Pancreas (tissue), 10 donors: ENCODE measurements around the gene ZFYVE26. TPM values are rescaled to one million over a fixed set of nuclear protein-coding genes. Genes with fewer than 3 reads are reported as not detected.

Experiments used
- ATAC-seq, 4 donors: fragments of 200-7000 bp; cut with Tn5 transposase; one replicate each; pipeline versions ENCODE4 v1.8.0 to v1.9.1; 2020; ENCODE audit warnings: mild to moderate bottlenecking in 4 of 4, moderate library complexity in 4 of 4
- DNase-seq, 6 donors: peaks; one replicate each; pipeline ENCODE4 v3.0.0-alpha.2; 2020
- FAIRE-seq: peaks from 2 replicates; lab custom pipeline; 2012; peaks lifted over from hg19 to GRCh38; lab: Jason Lieb, UNC
- H3K27ac ChIP-seq, 4 donors: fragments of 200-600 bp; sonication (generic); 1 replicate in 3 of 4; 2 replicates in 1 of 4; pipeline versions ENCODE4 v1.5.0 to v1.8.0; 2020
- H3K27me3 ChIP-seq, 4 donors: fragments of 200-600 bp; one replicate each; pipeline ENCODE4 v1.8.0; 2021
- H3K36me3 ChIP-seq, 3 donors: fragments of 200-600 bp; sonication (generic) in 1 of 3; one replicate each; pipeline versions ENCODE4 v1.5.0 to v1.8.0; 2020 to 2021
- H3K4me1 ChIP-seq, 3 donors: fragments of 200-600 bp; one replicate each; pipeline ENCODE4 v1.8.0; 2021
- H3K4me3 ChIP-seq, 4 donors: fragments of 200-600 bp; sonication (generic) in 2 of 4; one replicate each; pipeline versions ENCODE4 v1.5.0 to v1.8.0; 2020 to 2021
- H3K9me3 ChIP-seq, 4 donors: fragments of 200-600 bp; one replicate each; pipeline ENCODE4 v1.8.0; 2021
- WGBS, 2 donors: extraction: QIAGEN DNeasy Blood & Tissue Kit; methylation state at CpG; one replicate each; pipeline ENCODE4 v1.1.7; 2013; 5-methylcytosine and 5-hydroxymethylcytosine counted together
- intact Hi-C, 3 donors: fragments of 100-400 bp; cut with DNase I; formaldehyde crosslinking; loops; one replicate each; pipeline versions ENCODE4 v1.11.1 to v1.14.2; 2022
- polyA plus RNA-seq, 2 donors: library from polyadenylated mRNA; stranded (reverse); fragments of 200-250 nt; gene quantifications; one replicate each; pipeline ENCODE4 v1.2.3, GENCODE V29; 2013
- total RNA-seq, 6 donors: library from RNA; stranded (reverse); fragmentation: NEBNext Ultra II Directional in 4 of 6; extraction: Animal tissue kit (Norgen Biotek cat#: 25700) in 4 of 6; gene quantifications; one replicate each; pipeline versions ENCODE4 v1.2.1 to v1.2.4, GENCODE V29; 2021 to 2023
- TF ChIP-seq, protein P1 (sequence below), 4 donors: fragments of 200-600 bp; sonication (generic) in 3 of 4; IDR thresholded peaks; one replicate each; pipeline versions ENCODE4 v1.5.0 to v1.8.0; 2021; ENCODE audit warnings: antibody characterized with exemption in 4 of 4
- donor health status: healthy with polysubstance abuse.
- donor health status: DM: no; HTN: no; CAD: no; lungs with moderate emphysema.
- donor health status: DM: no; HTN: no; CAD: no.
- donor health status: control.
- donor health status: control.
- donor health status: Bipolar disorder and iron deficiency.
- donor health status: DM: yes; HTN: yes; CAD: no.
- donor health status: DM: no; HTN: no; CAD: no.
- donor health status: DM: no; HTN: no; CAD: no.
- donor health status: DM: yes; HTN: yes; CAD: no.

ZFYVE26 gene
- total and polyA plus RNA-seq, 8 donors: 5.5 to 16.0 (median 7.9) TPM

DNA sequence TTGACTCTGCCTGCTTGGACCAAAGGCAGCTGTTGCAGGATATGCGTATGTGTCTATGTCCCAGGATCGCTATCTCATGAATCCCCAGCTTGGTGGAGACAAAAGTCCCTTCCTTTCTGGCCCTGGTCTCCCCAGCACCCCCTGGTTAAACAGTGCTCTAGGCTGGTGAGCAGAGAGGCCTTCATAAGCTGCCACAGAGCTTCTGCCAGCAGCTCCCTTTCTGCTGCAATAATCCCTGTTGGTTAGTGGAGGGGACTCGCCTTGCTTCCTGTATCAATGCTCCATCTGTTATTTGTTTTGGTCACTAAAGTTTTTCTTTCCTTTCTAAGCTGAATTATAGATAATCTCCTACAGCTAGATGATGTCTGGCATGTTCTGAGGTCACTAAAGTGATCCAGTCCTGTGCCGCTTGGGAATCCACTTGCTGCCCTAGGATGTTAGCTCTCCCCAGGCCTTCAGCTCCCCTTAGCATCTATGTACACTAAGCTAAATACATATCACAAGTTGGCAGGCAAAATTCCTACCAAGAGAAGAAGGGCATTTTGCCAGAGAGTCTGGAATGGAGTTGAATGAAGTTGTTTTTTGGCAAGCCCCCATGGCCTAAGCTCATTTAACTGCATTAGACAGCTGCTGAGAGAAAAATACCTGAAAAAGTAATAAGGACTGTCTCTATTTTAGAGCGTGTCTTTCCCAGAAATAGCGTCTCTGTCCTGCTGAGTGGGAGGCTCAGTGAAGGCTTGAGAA, 66.9 kb downstream of the ZFYVE26 start:
- Histone ChIP-seq H3K27ac (no peak overlapping the region), H3K27me3 (no peaks in the 10 kb centered on the region), H3K36me3 (peaks cover 0 to 40% (median 9%) of the 10 kb centered on the region in 3 donors), H3K4me3 (no peak overlapping the region), H3K9me3 (no peaks in the 10 kb centered on the region), H3K4me1 (no peaks in the 10 kb centered on the region)
- peak in 1 of 4 donors; percentile 19 for ATAC-seq
- TF ChIP-seq, protein P1, sequence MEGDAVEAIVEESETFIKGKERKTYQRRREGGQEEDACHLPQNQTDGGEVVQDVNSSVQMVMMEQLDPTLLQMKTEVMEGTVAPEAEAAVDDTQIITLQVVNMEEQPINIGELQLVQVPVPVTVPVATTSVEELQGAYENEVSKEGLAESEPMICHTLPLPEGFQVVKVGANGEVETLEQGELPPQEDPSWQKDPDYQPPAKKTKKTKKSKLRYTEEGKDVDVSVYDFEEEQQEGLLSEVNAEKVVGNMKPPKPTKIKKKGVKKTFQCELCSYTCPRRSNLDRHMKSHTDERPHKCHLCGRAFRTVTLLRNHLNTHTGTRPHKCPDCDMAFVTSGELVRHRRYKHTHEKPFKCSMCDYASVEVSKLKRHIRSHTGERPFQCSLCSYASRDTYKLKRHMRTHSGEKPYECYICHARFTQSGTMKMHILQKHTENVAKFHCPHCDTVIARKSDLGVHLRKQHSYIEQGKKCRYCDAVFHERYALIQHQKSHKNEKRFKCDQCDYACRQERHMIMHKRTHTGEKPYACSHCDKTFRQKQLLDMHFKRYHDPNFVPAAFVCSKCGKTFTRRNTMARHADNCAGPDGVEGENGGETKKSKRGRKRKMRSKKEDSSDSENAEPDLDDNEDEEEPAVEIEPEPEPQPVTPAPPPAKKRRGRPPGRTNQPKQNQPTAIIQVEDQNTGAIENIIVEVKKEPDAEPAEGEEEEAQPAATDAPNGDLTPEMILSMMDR (IDR thresholded peaks at IDR 0.05): no peak
- intact Hi-C loops: no loop called here
- 78 to 85% methylated on average over 6 of the region's 6 CpGs for WGBS, 2 donors
- no peak for DNase-seq
- no peak for FAIRE-seq

DNA sequence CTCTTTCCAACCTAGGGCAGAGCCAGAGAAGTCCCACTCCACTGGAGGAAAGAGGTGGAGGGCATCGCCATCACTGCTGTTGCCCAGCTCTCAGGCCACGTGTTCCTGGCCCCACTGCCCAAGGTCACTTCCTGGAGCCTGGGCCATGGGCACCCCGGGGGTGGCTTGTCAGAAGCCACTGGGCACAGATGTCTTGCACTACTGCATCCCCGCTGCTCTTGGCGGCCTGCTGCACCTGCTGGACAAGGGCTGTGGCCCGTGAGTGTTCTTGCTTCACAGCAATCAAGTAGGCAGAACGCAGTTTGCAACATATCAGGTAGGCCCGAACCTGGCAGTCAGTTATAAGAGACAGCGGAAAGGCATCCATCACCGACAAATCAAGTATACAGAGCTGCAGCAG, 68.1 kb downstream of the ZFYVE26 start:
- TF ChIP-seq, protein P1 (IDR thresholded peaks at IDR 0.05): no peak
- no peaks in the 10 kb centered on the region for H3K9me3 ChIP-seq
- H3K4me3 ChIP-seq: no peak overlapping the region
- 79 to 80% methylated on average over 10 of the region's 10 CpGs for WGBS, 2 donors
- ATAC-seq (no peak), FAIRE-seq (no peak), DNase-seq (peak in 1 of 6 donors; percentile 56)
- H3K4me1 ChIP-seq: peaks cover 0 to 5% (median 0%) of the 10 kb centered on the region in 3 donors
- H3K27me3 ChIP-seq: no peaks in the 10 kb centered on the region
- intact Hi-C loops: no loop called here
- H3K36me3 ChIP-seq: peaks cover 0 to 31% (median 8%) of the 10 kb centered on the region in 3 donors
- no peak overlapping the region for H3K27ac ChIP-seq

DNA sequence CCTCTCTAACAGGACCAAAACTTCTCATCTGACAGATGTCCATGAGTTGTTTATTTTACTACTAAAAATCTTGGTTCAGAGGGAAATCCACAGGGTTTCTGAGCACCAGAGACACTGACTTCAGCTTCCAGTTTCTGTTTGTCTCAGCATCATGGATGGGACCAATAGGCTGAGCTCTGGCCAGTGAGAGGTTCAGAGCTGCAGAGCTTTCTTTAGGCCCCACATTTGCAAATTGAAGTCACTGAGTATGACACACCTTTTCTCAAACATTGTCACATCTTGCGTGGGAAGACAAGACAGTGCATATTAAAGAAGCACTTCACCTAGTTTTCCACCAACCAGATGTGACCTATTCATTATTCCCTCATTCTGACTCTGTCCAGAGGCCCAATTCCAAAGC, 69.5 kb downstream of the ZFYVE26 start:
- H3K27ac ChIP-seq: no peak overlapping the region
- no peaks in the 10 kb centered on the region for H3K27me3 ChIP-seq
- peaks cover 0 to 5% (median 0%) of the 10 kb centered on the region in 3 donors for H3K4me1 ChIP-seq
- H3K4me3 ChIP-seq: no peak overlapping the region
- 96 to 97% methylated on average over 1 of the region's 1 CpG for WGBS, 2 donors
- ATAC-seq: no peak
- FAIRE-seq: no peak
- TF ChIP-seq, protein P1 (IDR thresholded peaks at IDR 0.05): no peak
- DNase-seq: no peak
- H3K9me3 ChIP-seq: no peaks in the 10 kb centered on the region
- intact Hi-C loops: no loop called here
- peaks cover 0 to 17% (median 3%) of the 10 kb centered on the region in 3 donors for H3K36me3 ChIP-seq

DNA sequence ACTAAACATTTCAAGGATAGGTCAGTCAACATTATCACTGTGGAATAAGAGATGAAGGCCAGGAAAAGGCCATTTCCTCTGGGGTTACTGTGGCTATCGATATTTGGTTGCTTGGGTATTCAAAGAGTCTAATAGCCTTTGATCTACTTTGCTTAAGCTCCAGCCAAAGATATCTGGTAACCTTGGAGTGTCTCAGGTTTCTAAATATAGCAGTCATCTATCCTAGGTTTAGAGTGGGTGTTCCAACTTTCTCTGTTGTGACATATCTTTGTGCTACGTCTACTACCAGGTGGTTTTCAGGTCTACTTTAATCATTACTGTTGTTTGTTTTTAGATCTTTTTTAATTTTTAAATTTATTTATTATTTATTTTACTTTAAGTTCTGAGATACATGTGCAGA, 72.3 kb downstream of the ZFYVE26 start:
- intact Hi-C loops: no loop called here
- no peaks in the 10 kb centered on the region for H3K9me3 ChIP-seq
- peaks cover 0 to 3% (median 0%) of the 10 kb centered on the region in 3 donors for H3K36me3 ChIP-seq
- no peak overlapping the region for H3K27ac ChIP-seq
- no peak overlapping the region for H3K4me3 ChIP-seq
- TF ChIP-seq, protein P1 (IDR thresholded peaks at IDR 0.05): no peak
- DNase-seq (no peak), ATAC-seq (peak in 2 of 4 donors; percentile 35 to 65), FAIRE-seq (no peak)
- H3K27me3 ChIP-seq: no peaks in the 10 kb centered on the region
- peaks cover 7 to 13% (median 8%) of the 10 kb centered on the region in 3 donors for H3K4me1 ChIP-seq
- 22% methylated on average over 2 of the region's 2 CpGs for WGBS, 2 donors
